GM23248 (cell line): ENCODE measurements around the gene CACNA1D. TPM values are rescaled to one million over a fixed set of nuclear protein-coding genes. Genes with fewer than 3 reads are reported as not detected.

Experiments
- DNase-seq: peaks from one replicate; pipeline ENCODE4 v3.0.0-alpha.2; 2015
- H2AFZ ChIP-seq: fragments of 200-600 bp; sonication (generic); 2 replicates; pipeline ENCODE4 v1.6.1; 2016; ENCODE audit warnings: antibody characterized with exemption
- H3F3A ChIP-seq: fragments of 200-600 bp; sonication (generic); 2 replicates; pipeline ENCODE4 v1.6.1; 2016; ENCODE audit warnings: mild to moderate bottlenecking, antibody characterized with exemption, mixed run types; ENCODE audit not compliant: insufficient read depth
- H3K27ac ChIP-seq: fragments of 200-600 bp; sonication (generic); 2 replicates; pipeline ENCODE4 v1.5.1; 2016; ENCODE audit warnings: mild to moderate bottlenecking
- H3K27me3 ChIP-seq: fragments of 200-600 bp; sonication (generic); replicated peaks from 2 replicates; pipeline ENCODE4 v1.6.1; 2016; ENCODE audit warnings: mild to moderate bottlenecking; ENCODE audit not compliant: insufficient read depth
- H3K36me3 ChIP-seq: fragments of 200-600 bp; sonication (generic); 2 replicates; pipeline ENCODE4 v1.6.1; 2016; ENCODE audit warnings: low read depth, mild to moderate bottlenecking
- H3K4me1 ChIP-seq: fragments of 200-600 bp; sonication (generic); 2 replicates; pipeline ENCODE4 v1.6.1; 2016; ENCODE audit warnings: mild to moderate bottlenecking; ENCODE audit not compliant: insufficient read depth
- H3K4me2 ChIP-seq: fragments of 200-600 bp; sonication (generic); one replicate; pipeline ENCODE4 v1.6.1; 2016; ENCODE audit warnings: mild to moderate bottlenecking; ENCODE audit not compliant: unreplicated experiment
- H3K4me3 ChIP-seq: fragments of 200-600 bp; sonication (generic); 2 replicates; pipeline ENCODE4 v1.5.1; 2016; ENCODE audit warnings: mild to moderate bottlenecking
- H3K79me2 ChIP-seq: fragments of 200-600 bp; sonication (generic); 2 replicates; pipeline ENCODE4 v1.6.1; 2016; ENCODE audit warnings: mild to moderate bottlenecking; ENCODE audit not compliant: insufficient read depth
- H3K9ac ChIP-seq: fragments of 200-600 bp; sonication (generic); 2 replicates; pipeline ENCODE4 v1.6.1; 2016; ENCODE audit warnings: mild to moderate bottlenecking
- H3K9me2 ChIP-seq: fragments of 200-600 bp; sonication (generic); 2 replicates; pipeline ENCODE4 v1.6.1; 2016; ENCODE audit warnings: mixed run types, mild to moderate bottlenecking, moderate library complexity; ENCODE audit not compliant: insufficient read depth
- H3K9me3 ChIP-seq: fragments of 200-600 bp; sonication (generic); one replicate; pipeline ENCODE4 v1.6.1; 2017; ENCODE audit warnings: low read depth
- H4K20me1 ChIP-seq: fragments of 200-600 bp; sonication (generic); 2 replicates; pipeline ENCODE4 v1.6.0; 2016; ENCODE audit not compliant: insufficient read depth
- EZH2 ChIP-seq: fragments of 200-600 bp; sonication (generic); IDR thresholded peaks from 2 replicates; pipeline ENCODE4 v1.6.1; 2018; ENCODE audit warnings: antibody characterized with exemption, mild to moderate bottlenecking; ENCODE audit not compliant: insufficient read depth, poor library complexity, severe bottlenecking
- EZH2phosphoT487 ChIP-seq: fragments of 200-600 bp; sonication (generic); IDR thresholded peaks from 2 replicates; pipeline ENCODE4 v1.6.1; 2018; ENCODE audit warnings: antibody characterized with exemption, moderate library complexity, mild to moderate bottlenecking, low read depth; ENCODE audit not compliant: insufficient read depth
- WGBS, 2 experiments: methylation state at CpG; one replicate each; pipeline ENCODE4 v1.1.6; 2015 to 2017; ENCODE audit warnings: low lambda C conversion rate in 2 of 2, low coverage in 1 of 2; ENCODE audit errors: missing lambda C conversion rate in 2 of 2; 5-methylcytosine and 5-hydroxymethylcytosine counted together
- in situ Hi-C: fragments of 300-500 bp; cut with MboI; formaldehyde crosslinking; loops from 2 replicates; pipeline ENCODE4 v1.15.0; 2020
- polyA plus RNA-seq: library from polyadenylated mRNA; unstranded; fragments of >200 nt; fragmentation: Nextera tagmentation; extraction: Ambion mirVana; gene quantifications from 2 replicates; pipeline ENCODE4 v1.2.1, GENCODE V29; 2016
- total RNA-seq: library from RNA; depleted of rRNA; stranded (reverse); fragments of >200 nt; shearing (Covaris generic); gene quantifications from 2 replicates; pipeline ENCODE4 v1.2.3, GENCODE V29; 2014

CACNA1D gene
- total and polyA plus RNA-seq, 2 experiments from 2014 or later, result not detected

GRCh38 chr3:53703630-53704362 is 209.4 kb downstream of the CACNA1D start:
- in situ Hi-C loops, result no loop called here
- Histone ChIP-seq H3K9me3 (no peaks in the 10 kb centered on the region), H2AFZ (no peak overlapping the region), H3K4me1 (no peaks in the 10 kb centered on the region), H3F3A (no peaks in the 10 kb centered on the region), H3K4me2 (no peak overlapping the region), H3K36me3 (no peaks in the 10 kb centered on the region), H3K9me2 (no peaks in the 10 kb centered on the region), H3K9ac (no peak overlapping the region), H3K79me2 (no peaks in the 10 kb centered on the region), H3K27ac (no peak overlapping the region), H3K4me3 (no peak overlapping the region), H3K27me3 (peaks cover 7% of the 10 kb centered on the region; the same call in 1 of the 2 replicates), H4K20me1 (no peaks in the 10 kb centered on the region)
- no peak for DNase-seq
- 70 to 80% methylated on average over 14 of the region's 14 CpGs for WGBS, 2 experiments
- TF ChIP-seq EZH2, result no peak
- no peak for TF ChIP-seq EZH2phosphoT487

GRCh38 chr3:53704363-53704725 is 209.9 kb downstream of the CACNA1D start:
- no peak overlapping the region for H3K4me2 ChIP-seq
- no peak overlapping the region for H3K4me3 ChIP-seq
- no peaks in the 10 kb centered on the region for H3F3A ChIP-seq
- no peak overlapping the region for H2AFZ ChIP-seq
- WGBS, 2 experiments, result 60 to 63% methylated on average over 4 of the region's 4 CpGs
- in situ Hi-C loops, result no loop called here
- no peak overlapping the region for H3K27ac ChIP-seq
- no peak overlapping the region for H3K9ac ChIP-seq
- H3K27me3 ChIP-seq, result peaks cover 7% of the 10 kb centered on the region; the same call in 1 of the 2 replicates
- no peaks in the 10 kb centered on the region for H3K9me2 ChIP-seq
- H3K36me3 ChIP-seq, result no peaks in the 10 kb centered on the region
- no peaks in the 10 kb centered on the region for H3K79me2 ChIP-seq
- TF ChIP-seq EZH2phosphoT487, result no peak
- no peaks in the 10 kb centered on the region for H3K4me1 ChIP-seq
- H4K20me1 ChIP-seq, result no peaks in the 10 kb centered on the region
- DNase-seq, result no peak
- no peaks in the 10 kb centered on the region for H3K9me3 ChIP-seq

- no peak overlapping the region for H3K9ac ChIP-seq
- no peak for DNase-seq
- in situ Hi-C loops, result no loop called here
- H3K79me2 ChIP-seq, result no peaks in the 10 kb centered on the region
- TF ChIP-seq EZH2 (no peak), EZH2phosphoT487 (no peak)
- H3K4me1 ChIP-seq, result no peaks in the 10 kb centered on the region
- no peaks in the 10 kb centered on the region for H3F3A ChIP-seq
- no peaks in the 10 kb centered on the region for H3K9me2 ChIP-seq
- H3K4me2 ChIP-seq, result no peak overlapping the region
- no peak overlapping the region for H2AFZ ChIP-seq
- H4K20me1 ChIP-seq, result no peaks in the 10 kb centered on the region
- WGBS, 2 experiments, result 55 to 63% methylated on average over 11 of the region's 11 CpGs
- no peak overlapping the region for H3K4me3 ChIP-seq
- no peaks in the 10 kb centered on the region for H3K36me3 ChIP-seq
- H3K27me3 ChIP-seq, result peaks cover 7% of the 10 kb centered on the region; the same call in 1 of the 2 replicates
- no peak overlapping the region for H3K27ac ChIP-seq
- no peaks in the 10 kb centered on the region for H3K9me3 ChIP-seq
These were observed 210.8 kb downstream of the CACNA1D start for GRCh38 chr3:53705024-53705745.

DNA sequence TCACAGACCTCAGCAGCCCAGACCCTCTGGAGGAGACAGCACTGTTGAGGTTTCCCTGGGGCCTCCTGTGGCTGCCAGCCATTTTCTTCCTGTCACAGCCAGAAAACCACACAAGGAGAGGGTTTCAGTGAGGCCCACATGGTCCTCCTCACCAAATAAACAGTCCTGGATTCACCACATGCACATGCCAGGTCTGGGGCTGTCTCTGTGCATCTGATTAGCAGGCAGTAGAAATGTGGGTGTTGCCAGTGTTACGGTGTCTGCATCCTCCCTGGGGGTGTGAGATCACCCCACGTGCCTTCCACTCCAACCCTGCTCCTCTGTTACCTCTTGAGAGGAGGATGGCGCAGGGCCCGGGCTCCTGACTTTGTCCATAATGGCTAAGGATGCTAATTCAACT is 211.4 kb downstream of the CACNA1D start:
- Histone ChIP-seq H3K4me2 (no peak overlapping the region), H4K20me1 (no peaks in the 10 kb centered on the region), H3K79me2 (no peaks in the 10 kb centered on the region), H3K27ac (no peak overlapping the region), H2AFZ (no peak overlapping the region), H3K9me2 (no peaks in the 10 kb centered on the region), H3K4me3 (no peak overlapping the region), H3K36me3 (no peaks in the 10 kb centered on the region), H3K4me1 (no peaks in the 10 kb centered on the region), H3F3A (no peaks in the 10 kb centered on the region), H3K9me3 (no peaks in the 10 kb centered on the region), H3K27me3 (peaks cover under 1% of the 10 kb centered on the region; the same call in 1 of the 2 replicates), H3K9ac (no peak overlapping the region)
- TF ChIP-seq EZH2, result no peak
- in situ Hi-C loops, result no loop called here
- DNase-seq, result no peak
- 59 to 64% methylated on average over 4 of the region's 4 CpGs for WGBS, 2 experiments
